Retinal pigment epithelial cell (primary cell): ENCODE measurements around the gene APIP.
"Not testable (repeated sequence)": the region's sequence is repeated elsewhere in the genome, so short reads cannot be mapped to it uniquely, and the experiment has no call there.

Source experiments
- DNase-seq: peaks from one replicate; pipeline ENCODE4 v3.0.0-alpha.2; 2010; ENCODE audit warnings: low read depth
- H3K4me3 ChIP-seq: 2 replicates; pipeline ENCODE4 v1.5.1; 2011; ENCODE audit warnings: mild to moderate bottlenecking, low read length, control low read depth, moderate library complexity
- CTCF ChIP-seq: conservative IDR thresholded peaks from 2 replicates; pipeline ENCODE4 v1.5.1; 2011; ENCODE audit warnings: low read depth, low read length, control low read depth, inconsistent platforms

APIP gene

GRCh38 chr11:34924714-34925113 lies 8.5 kb upstream of the APIP start:
- no peak overlapping the region for H3K4me3 ChIP-seq
- DNase-seq, result no peak
- no peak for TF ChIP-seq CTCF

DNA sequence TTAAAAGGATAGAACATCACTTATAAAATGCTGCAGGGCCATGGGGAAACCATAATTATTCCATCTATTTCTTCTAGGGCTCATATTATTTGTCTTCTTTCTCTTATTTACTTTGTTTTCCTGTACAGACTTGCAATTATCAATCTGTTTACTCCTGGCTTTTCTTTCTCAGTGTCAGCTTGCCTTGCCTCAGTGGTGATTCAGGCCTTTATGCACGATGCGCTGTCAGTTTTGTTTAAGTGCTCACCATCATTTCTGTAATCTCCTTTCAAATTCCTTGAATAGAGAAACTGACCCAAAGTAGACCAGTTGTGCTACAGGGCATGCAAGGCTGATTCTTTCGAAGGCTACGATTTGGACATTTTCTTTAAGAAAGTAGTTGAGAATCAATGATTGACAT lies 5.0 kb upstream of the APIP start:
- H3K4me3 ChIP-seq, result no peak overlapping the region
- no peak for TF ChIP-seq CTCF
- DNase-seq, result no peak

DNA sequence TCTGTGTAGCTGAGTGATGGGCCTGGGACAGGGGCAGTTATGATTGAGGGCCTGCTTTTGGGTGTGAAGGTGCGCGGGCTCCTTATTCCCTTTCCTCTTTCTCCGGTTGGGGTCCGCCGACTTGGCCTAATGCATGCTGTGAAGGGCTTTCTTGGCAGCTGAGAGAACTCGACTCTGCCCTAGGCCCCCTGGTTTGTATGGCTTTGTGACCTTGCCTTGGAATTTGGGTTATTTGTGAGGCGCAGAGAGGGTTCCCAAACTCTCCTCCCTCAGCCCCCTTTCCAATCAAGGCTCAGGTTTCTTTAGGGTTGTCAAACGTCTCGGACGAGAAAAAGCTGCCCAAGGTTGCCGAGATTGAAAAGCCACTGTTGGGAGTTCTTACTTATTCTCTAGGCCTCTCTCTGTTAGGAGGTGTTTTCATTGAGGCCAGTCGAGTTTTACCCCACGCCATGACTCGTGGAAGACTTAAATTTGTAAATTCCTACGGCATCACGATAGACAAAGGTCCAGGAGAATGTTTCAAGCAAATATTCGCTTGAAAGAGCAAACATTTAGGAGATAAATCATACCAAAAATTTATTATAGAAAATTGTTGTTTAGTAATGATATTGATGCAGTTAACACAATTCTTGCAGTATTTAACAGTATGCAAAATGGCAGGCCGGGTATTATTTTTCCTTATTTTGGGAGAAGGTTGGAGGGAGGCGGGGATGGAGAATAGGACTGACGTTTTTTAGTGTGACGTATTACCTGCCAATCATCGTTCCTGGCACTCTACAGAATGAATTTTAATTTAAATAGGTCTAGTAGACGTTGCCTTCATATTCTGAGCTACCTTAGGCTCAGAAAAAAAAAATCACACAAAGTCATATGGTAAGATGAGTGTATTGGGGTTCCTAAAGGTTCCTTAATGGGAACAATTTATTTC lies 928 bp upstream of the APIP start:
- DNase-seq, result no peak
- H3K4me3 ChIP-seq, result peak overlapping the region; percentile 80
- TF ChIP-seq CTCF, result no peak

DNA sequence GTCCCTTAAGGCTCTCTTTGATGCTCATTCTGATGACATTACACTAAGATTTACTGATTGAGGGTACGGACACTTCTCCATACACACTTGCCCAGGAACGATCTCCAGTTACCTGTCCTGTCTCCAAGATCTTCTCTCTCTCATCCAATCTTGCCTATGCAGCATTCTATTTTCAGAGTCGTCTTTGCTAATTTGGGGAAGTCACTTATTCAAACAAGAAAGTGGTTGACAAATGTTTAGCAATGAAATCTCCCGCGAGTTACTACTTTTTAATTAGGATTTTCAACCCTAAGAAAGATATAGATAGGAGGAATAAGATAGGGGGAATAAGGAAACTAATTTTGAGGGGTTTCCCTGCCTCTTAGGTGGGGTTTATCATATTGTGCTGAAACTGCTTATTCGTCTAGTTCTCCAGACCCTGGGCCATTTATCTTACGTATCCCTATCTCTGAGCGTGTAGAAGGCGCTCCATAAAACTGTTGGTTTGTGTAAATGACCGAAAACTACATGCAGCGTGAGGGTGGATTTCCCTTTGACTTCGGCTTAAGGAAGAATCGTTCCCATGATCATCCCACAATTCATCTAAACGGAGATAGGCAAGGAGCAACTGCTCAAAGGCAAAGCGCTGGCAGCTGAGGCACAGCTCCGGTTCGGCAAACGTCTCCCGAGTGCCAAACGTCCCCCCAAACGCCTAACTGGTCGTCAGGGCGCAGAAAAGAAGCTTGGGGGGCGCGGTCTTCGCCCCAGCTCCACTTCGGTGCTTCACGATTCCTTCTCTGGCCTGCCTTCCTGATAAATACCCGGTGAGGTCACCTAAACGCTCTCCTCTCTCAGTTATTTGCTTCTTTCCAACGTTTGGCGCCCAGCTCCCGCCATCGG lies 804 bp downstream of the APIP start:
- peak overlapping the region; percentile 80 for H3K4me3 ChIP-seq
- DNase-seq, result no peak
- no peak for TF ChIP-seq CTCF

DNA sequence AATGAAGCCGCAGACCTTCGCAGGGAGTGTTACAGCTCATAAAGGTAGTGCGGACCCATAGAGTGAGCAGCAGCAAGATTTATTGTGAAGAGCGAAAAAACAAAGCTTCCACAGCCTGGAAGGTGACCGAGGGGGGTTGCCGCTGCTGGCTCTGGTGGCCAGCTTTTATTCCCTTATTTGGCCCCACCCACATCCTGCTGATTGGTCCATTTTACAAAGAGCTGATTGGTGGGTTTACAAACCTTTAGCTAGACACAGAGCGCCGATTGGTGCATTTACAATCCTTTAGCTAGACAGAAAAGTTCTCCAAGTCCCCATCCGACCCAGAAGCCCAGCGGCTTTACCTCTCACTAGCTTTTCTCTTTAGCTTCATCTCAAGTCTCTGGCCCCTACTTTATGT lies 2.6 kb downstream of the APIP start:
- not testable (repeated sequence) for H3K4me3 ChIP-seq, DNase-seq

DNA sequence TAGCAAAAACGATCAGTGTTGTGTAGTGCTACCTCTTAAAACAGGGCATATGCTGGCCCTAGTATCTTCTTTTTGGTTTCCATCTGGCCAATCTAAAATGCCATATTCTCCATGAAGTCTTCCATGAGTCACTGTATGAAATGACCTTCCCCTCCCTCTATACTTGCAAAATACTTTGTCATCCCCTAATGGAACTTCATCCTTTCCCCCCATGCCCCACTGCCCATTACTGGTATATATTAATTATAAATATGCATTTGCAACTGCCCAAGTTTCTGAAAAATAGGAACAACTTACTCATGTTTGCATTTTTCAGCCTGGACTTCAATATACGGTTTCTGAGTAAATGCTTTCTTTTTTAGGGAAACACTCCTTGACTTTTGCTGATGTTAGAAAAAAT lies 4.5 kb downstream of the APIP start:
- no peak for DNase-seq
- no peak for TF ChIP-seq CTCF
- H3K4me3 ChIP-seq, result no peak overlapping the region

- no peak for TF ChIP-seq CTCF
- DNase-seq, result no peak
- H3K4me3 ChIP-seq, result no peak overlapping the region
These were observed 5.4 kb downstream of the APIP start for GRCh38 chr11:34910817-34911216.
